ENCODE data around the gene FUBP1.

GRCh38 chr1:77925956-77926355, 52.9 kb downstream of the FUBP1 start:
- TF ChIP-seq NRF1 (IDR thresholded peaks at IDR 0.05; ENCODE audit: low read depth, low read length) (no peak), RCOR1 (IDR thresholded peaks at IDR 0.05; ENCODE audit: low read length) (no peak)
